Osteocyte (in vitro differentiated cells): ENCODE data around the gene ZBTB32. TPM values are rescaled to one million over a fixed set of nuclear protein-coding genes. Genes with fewer than 3 reads are reported as not detected.

ENCODE experiments used
- DNase-seq: peaks from one replicate; pipeline ENCODE4 v3.0.0; 2021; ENCODE audit warnings: mixed read lengths; ENCODE audit not compliant: unreplicated experiment; ENCODE audit errors: extremely low spot score
- H3K27ac Mint-ChIP-seq: one replicate; pipeline ENCODE4 v1.8.0; 2021; ENCODE audit warnings: mild to moderate bottlenecking, mixed read lengths; ENCODE audit not compliant: unreplicated experiment
- H3K27me3 Mint-ChIP-seq: one replicate; pipeline ENCODE4 v1.8.0; 2021; ENCODE audit warnings: mixed read lengths; ENCODE audit not compliant: unreplicated experiment
- H3K36me3 Mint-ChIP-seq: one replicate; pipeline ENCODE4 v1.8.0; 2021; ENCODE audit warnings: mixed read lengths; ENCODE audit not compliant: unreplicated experiment
- H3K4me1 Mint-ChIP-seq: one replicate; pipeline ENCODE4 v1.8.0; 2021; ENCODE audit warnings: mixed read lengths; ENCODE audit not compliant: unreplicated experiment
- H3K4me3 Mint-ChIP-seq: one replicate; pipeline ENCODE4 v1.8.0; 2021; ENCODE audit warnings: mild to moderate bottlenecking, moderate library complexity, mixed read lengths; ENCODE audit not compliant: unreplicated experiment
- H3K9me3 Mint-ChIP-seq: one replicate; pipeline ENCODE4 v1.8.0; 2021; ENCODE audit warnings: mixed read lengths; ENCODE audit not compliant: unreplicated experiment
- CTCF ChIP-seq: fragments of 200-600 bp; sonication (generic); IDR thresholded peaks from 2 replicates; pipeline ENCODE4 v1.5.0; 2021; ENCODE audit warnings: antibody characterized with exemption, mild to moderate bottlenecking, moderate library complexity
- total RNA-seq: library from RNA; stranded (reverse); gene quantifications from 2 replicates; pipeline ENCODE4 v1.2.1, GENCODE V29; 2021

The ZBTB32 gene
- total RNA-seq, 1 donor from 2014 or later, result not detected

GRCh38 chr19:35716801-35717664 lies 12.7 kb downstream of the ZBTB32 start:
- peak; percentile 96 for DNase-seq
- peaks cover 8% of the 10 kb centered on the region for H3K36me3 Mint-ChIP-seq
- H3K9me3 Mint-ChIP-seq, result no peaks in the 10 kb centered on the region
- H3K27me3 Mint-ChIP-seq, result no peaks in the 10 kb centered on the region
- TF ChIP-seq CTCF, result peak; percentile 94
- peaks cover 26% of the 10 kb centered on the region for H3K4me1 Mint-ChIP-seq
- H3K27ac Mint-ChIP-seq, result peak overlapping the region; percentile 98
- peak overlapping the region; percentile 91 for H3K4me3 Mint-ChIP-seq

GRCh38 chr19:35717665-35718344 lies 13.4 kb downstream of the ZBTB32 start, which contains the start of gene KMT2B:
TSS of gene KMT2B (plus strand) at chr19:35718003. CDS start at chr19:35718019, 16 bp downstream.
- peaks cover 26% of the 10 kb centered on the region for H3K4me1 Mint-ChIP-seq
- peaks cover 15% of the 10 kb centered on the region for H3K36me3 Mint-ChIP-seq
- no peaks in the 10 kb centered on the region for H3K9me3 Mint-ChIP-seq
- H3K4me3 Mint-ChIP-seq, result peak within 1 kb of the TSS; percentile 91
- peak within 1 kb of the TSS; percentile 98 for H3K27ac Mint-ChIP-seq
- no peak for TF ChIP-seq CTCF
- no peaks in the 10 kb centered on the region for H3K27me3 Mint-ChIP-seq
- peak; percentile 99 for DNase-seq

- DNase-seq, result no peak
- peak overlapping the region; percentile 84 for H3K4me3 Mint-ChIP-seq
- H3K9me3 Mint-ChIP-seq, result no peaks in the 10 kb centered on the region
- H3K4me1 Mint-ChIP-seq, result peaks cover 26% of the 10 kb centered on the region
- H3K27me3 Mint-ChIP-seq, result no peaks in the 10 kb centered on the region
- H3K27ac Mint-ChIP-seq, result peak overlapping the region; percentile 69
- no peak for TF ChIP-seq CTCF
- peaks cover 15% of the 10 kb centered on the region for H3K36me3 Mint-ChIP-seq
Measured at GRCh38 chr19:35718345-35719041, 14.1 kb downstream of the ZBTB32 start.

GRCh38 chr19:35719402-35720162 lies 15.2 kb downstream of the ZBTB32 start:
- peak overlapping the region; percentile 69 for H3K27ac Mint-ChIP-seq
- H3K36me3 Mint-ChIP-seq, result peaks cover 23% of the 10 kb centered on the region
- peaks cover 26% of the 10 kb centered on the region for H3K4me1 Mint-ChIP-seq
- no peaks in the 10 kb centered on the region for H3K27me3 Mint-ChIP-seq
- no peak for TF ChIP-seq CTCF
- DNase-seq, result no peak
- peak overlapping the region; percentile 84 for H3K4me3 Mint-ChIP-seq
- H3K9me3 Mint-ChIP-seq, result no peaks in the 10 kb centered on the region
